HPDE6-E6E7 (cell line): Measurements from ENCODE around the gene LRP11.
"Not testable (repeated sequence)": the region's sequence is repeated elsewhere in the genome, so short reads cannot be mapped to it uniquely, and the experiment has no call there.

Experiments used
- DNase-seq: peaks from one replicate; pipeline ENCODE4 v3.0.0; 2011; ENCODE audit warnings: missing footprints; ENCODE audit errors: extremely low spot score

LRP11 gene

GRCh38 chr6:149848343-149848742 is 15.8 kb downstream of the LRP11 start:
- DNase-seq, result not testable (repeated sequence)

GRCh38 chr6:149847939-149848267 is 16.3 kb downstream of the LRP11 start:
- DNase-seq, result no peak

DNA sequence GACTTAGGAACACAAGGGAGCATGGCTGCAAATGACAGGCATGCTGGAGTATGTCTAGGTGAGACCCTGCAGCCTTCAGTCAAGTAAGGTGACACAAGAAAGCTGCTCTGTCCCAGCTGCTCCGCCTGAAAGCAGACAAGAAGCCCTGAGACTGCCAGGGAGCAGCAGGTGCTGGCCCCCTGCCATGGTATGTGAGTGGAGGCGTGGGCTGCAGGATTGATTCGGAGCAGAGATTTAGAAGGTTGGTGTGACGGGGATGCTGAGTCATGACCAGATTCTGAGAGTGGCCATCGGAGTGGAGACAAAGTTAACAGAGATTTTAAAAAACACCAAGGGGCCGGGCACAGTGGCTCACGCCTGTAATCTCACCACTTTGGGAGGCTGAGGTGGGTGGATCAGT is 17.8 kb downstream of the LRP11 start:
- no peak for DNase-seq

DNA sequence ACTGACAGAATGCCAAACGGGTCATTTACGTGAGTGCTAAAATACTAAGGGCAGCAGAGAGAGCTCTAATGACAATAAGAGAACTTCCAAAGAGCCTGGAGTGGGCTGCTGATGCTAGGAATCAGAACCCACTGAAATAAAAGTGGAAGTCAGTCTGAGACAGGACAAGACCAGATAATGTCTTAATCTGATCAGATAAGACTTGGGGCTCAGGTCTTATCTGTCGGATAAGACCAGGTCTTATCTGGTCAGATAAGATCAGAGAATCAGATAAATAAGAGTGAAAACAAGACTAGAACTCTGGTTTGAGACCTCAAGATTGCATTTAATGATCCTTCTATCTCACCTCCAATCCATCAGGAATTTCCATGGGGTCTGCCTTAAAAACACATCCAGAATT is 18.6 kb downstream of the LRP11 start:
- no peak for DNase-seq

DNA sequence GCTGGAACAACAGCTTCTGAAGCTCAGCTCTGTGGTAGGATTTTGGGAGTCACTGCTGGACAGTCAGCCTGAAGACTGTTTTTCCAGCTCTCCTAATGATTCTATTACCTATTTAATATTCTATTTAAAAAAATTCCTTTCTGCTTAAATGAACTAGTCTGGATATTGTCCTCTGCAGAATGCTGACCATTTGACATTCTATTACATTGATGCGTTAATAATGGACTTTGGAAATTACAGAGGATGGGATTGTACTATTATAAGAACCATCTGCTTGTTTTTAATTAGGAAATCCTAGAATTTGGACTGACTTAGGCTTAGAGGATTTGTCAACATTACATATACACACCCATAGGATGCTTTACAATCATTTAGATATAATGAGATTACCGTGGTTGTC is 19.7 kb downstream of the LRP11 start:
- no peak for DNase-seq

GRCh38 chr6:149844036-149844435 is 20.1 kb downstream of the LRP11 start:
- not testable (repeated sequence) for DNase-seq

GRCh38 chr6:149843051-149843633 is 21.0 kb downstream of the LRP11 start:
- no peak for DNase-seq

DNA sequence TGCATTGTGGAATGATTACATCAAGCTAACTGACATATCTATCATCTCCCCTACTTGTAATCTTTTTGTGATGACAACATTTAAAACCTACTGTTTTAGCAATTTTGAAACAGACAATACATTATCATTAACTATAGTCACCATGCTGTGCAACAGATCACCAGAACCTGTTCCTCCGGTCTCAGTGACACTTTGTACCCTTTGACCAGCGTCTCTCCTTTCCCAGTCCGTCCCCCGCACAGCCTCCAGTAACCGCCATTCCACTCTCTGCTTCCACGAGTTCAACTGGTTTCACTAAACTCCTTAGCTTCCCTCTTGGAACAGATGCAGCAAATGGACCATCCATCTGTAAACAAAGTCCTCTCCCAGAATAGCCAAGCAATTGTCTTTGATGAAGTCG is 21.8 kb downstream of the LRP11 start:
- no peak for DNase-seq

DNA sequence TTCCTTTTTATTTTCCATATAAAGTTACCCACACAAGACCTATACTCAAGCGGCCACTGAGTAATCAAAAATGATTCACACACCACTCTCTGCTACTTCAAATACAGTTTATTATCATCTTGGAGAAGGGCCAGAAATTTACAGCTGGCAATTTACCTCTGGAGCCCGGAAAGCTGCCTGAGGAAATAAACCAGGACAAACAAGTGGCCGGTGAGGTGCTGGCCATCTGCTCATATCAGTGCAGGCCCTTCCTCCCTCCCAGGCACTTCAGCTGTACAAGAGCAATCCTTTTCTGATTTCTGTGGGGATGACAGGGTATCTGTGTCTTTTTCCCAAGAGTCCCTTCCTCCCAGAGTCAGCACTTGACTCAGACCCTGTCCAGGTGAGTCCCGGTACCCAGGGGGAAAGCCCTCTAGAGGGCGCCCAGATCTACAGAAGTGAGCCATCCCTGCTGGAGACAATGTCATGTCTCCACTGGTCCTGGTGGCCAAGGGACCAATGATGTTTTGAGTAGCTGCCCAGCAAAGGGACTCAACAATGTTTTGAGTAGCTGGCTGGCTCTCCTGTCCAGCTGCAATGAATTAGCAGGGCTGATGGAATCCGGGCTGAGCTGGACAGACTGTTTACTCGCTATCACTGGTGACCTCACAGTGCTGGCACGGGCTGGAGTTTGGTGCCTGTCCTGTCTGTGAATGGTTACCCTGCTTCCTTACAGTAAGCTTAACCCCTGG is 23.6 kb downstream of the LRP11 start:
- peak; percentile 91 for DNase-seq

GRCh38 chr6:149834513-149835481 is 29.4 kb downstream of the LRP11 start:
- DNase-seq, result no peak

DNA sequence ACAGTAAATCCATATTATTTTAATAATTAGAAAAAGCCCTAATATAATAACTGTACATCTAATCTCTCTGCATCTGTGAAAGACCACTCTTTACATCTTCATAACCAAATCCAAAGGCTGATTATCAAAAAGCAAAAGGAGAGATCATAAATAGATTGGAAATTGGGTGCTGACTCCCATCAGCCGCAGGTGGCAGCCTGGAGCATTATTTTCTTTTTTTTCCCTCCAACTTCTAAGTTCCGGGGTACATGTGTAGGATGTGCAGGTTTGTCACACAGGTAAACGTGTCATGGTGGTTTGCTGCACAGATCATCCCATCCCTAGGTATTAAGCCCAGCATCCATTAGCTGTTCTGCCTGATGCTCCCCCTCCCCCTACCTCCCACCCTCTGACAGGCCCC is 30.5 kb downstream of the LRP11 start:
- no peak for DNase-seq

DNA sequence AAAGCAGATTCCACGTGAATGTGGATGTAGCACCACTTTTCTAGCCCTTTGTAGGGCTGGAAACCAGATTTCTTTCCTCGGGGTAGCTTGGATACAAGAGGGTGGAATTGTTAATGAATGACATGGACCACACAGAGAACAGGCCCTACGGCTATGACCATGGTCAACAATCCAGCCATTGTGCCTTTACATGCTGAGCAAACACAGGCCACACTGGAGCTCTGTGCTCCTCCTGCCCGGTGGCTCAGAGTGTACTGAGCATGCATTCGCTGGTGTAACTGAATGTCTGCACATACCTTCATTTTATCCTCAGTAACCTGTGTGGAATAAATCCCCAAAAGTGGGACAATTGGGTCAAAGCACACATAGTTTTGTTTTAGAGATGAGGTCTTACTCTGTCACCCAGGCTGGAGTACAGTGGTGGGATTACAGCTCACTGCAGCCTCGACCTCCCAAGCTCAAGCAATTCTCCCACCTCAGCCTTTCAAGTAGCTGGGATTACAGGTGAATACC is 32.8 kb downstream of the LRP11 start:
- no peak for DNase-seq

- no peak for DNase-seq
These were observed 33.3 kb downstream of the LRP11 start for GRCh38 chr6:149830731-149831307.

DNA sequence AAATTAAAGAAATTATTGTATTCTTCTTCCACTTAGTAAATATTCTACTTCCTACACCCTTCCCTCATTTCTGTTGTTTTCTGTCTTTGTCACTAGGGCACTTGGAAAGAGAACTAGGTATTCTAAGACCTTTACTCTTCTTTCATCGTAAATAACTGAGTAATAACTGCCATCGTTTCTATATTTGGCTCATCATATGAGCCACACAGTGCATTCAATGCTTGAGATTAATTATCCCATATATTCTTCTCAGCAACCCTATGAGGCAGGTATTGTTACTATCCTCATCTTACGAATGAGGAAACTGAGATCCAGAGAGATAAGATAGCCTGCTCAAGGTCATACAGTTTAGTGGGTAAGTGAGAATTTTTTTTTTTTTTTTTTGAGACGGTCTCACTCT is 38.9 kb downstream of the LRP11 start:
- DNase-seq, result no peak

DNA sequence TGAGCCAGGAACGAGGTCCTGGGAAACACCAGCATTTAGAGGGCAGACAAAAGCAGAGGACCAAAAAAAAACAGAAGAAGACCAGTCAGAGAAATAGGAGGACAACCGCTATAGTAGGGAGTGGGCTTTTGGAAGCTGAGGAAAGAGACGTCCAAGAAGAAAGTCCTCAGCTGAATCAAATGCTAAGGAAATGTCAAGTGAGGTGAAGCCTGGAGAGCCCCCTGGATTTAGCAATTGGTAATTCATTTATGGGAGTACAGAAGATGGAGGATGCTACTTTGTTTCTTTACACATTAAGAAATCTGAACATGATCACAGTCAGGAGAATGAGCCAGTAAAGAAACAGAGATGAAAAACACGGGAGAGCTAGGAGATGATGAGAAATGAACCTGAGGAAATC is 41.1 kb downstream of the LRP11 start:
- DNase-seq, result no peak

- DNase-seq, result no peak
These were observed 42.7 kb downstream of the LRP11 start for GRCh38 chr6:149821492-149821891.

GRCh38 chr6:149820506-149820905 is 43.7 kb downstream of the LRP11 start:
- DNase-seq, result no peak

- no peak for DNase-seq
These were observed 48.4 kb downstream of the LRP11 start for GRCh38 chr6:149815788-149816187.

- no peak for DNase-seq
These were observed 50.8 kb downstream of the LRP11 start for GRCh38 chr6:149813351-149813750.

- no peak for DNase-seq
These were observed 54.4 kb downstream of the LRP11 start for GRCh38 chr6:149809798-149810197.

DNA sequence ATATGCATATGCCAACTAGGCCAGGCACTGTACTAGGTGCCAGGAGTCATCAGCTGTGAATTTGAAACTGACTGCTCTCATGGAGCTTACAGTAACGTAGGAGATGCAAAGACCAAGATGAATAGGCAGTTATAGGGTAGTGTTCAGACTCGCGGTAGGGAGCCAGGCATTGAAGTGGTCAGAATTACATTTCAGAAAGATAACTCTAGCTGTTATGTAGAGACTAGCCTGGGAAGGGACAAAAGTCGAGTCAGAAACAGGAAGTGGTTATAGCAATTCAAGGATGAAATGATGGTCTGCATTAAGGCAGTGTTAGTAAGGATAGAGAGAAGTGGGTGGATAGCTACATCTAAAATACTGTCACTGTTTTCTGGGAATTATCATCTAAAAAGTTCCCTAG is 58.0 kb downstream of the LRP11 start:
- no peak for DNase-seq

- no peak for DNase-seq
These were observed 80.6 kb downstream of the LRP11 start for GRCh38 chr6:149783551-149783950.
